ENCODE measurements around the gene BRINP1. TPM values are rescaled to one million over a fixed set of nuclear protein-coding genes. Genes with fewer than 3 reads are reported as not detected.

BRINP1 gene
- total and polyA plus RNA-seq, 10 of the 15 experiments (the other 5 are each of a cell fraction or from before 2014, with no cell fraction given): not detected

- TF ChIP-seq ATF3 (IDR thresholded peaks at IDR 0.05; ENCODE audit: borderline replicate concordance, extremely low read depth, low read depth, low read length) (no peak), ZBTB40 (IDR thresholded peaks at IDR 0.05; ENCODE audit: borderline replicate concordance) (no peak), TCF12 (IDR thresholded peaks at IDR 0.05; ENCODE audit: low read depth, low read length) (no peak), NFIC (IDR thresholded peaks at IDR 0.05; ENCODE audit: low read depth, low read length) (no peak)
Measured at GRCh38 chr9:119179701-119180100, 189.5 kb downstream of the BRINP1 start (continued).

- Histone ChIP-seq H2AFZ (ENCODE audit: control insufficient read depth, low read depth, low read length) (no peak overlapping the region), H4K20me1 (ENCODE audit: control insufficient read depth, insufficient read depth) (no peaks in the 10 kb centered on the region), H3K27me3 (replicated peaks in 1 of 2; ENCODE audit: control insufficient read depth in 2 of 2, insufficient read depth in 2 of 2, low read length in 1 of 2) (no peaks in the 10 kb centered on the region), H3K27ac (ENCODE audit: control insufficient read depth, insufficient read depth) (no peak overlapping the region), H3K9me3 (replicated peaks; ENCODE audit: control insufficient read depth, insufficient read depth, low read length) (no peaks in the 10 kb centered on the region), H3K79me2 (ENCODE audit: control insufficient read depth, insufficient read depth, low read length) (no peaks in the 10 kb centered on the region), H3K4me1 (ENCODE audit: control insufficient read depth, insufficient read depth, low read length) (no peaks in the 10 kb centered on the region), H3K36me3 (ENCODE audit: control insufficient read depth in 2 of 2, insufficient read depth in 2 of 2, low read length in 1 of 2) (no peaks in the 10 kb centered on the region), H3K4me2 (ENCODE audit: control insufficient read depth, insufficient read depth) (no peak overlapping the region), H3K4me3 (no peak overlapping the region), H3K9ac (ENCODE audit: control insufficient read depth, insufficient read depth, low read length) (no peak overlapping the region)
- TF ChIP-seq TCF7 (IDR thresholded peaks at IDR 0.05; ENCODE audit: borderline replicate concordance) (no peak), TCF3 (IDR thresholded peaks at IDR 0.05; ENCODE audit: borderline replicate concordance, insufficient read depth, low read depth, low read length) (no peak), SUZ12 (IDR thresholded peaks at IDR 0.05; ENCODE audit: unreplicated experiment) (no peak), IKZF1 (conservative IDR thresholded peaks at IDR 0.05) (no peak), SRF (IDR thresholded peaks at IDR 0.05; ENCODE audit: low read depth in 2 of 2, low read length in 2 of 2) (no peak), KAT2A (conservative IDR thresholded peaks at IDR 0.05; ENCODE audit: control insufficient read depth, low read depth, low read length) (no peak), MXI1 (IDR thresholded peaks at IDR 0.05; ENCODE audit: low read depth, low read length) (no peak), MEF2A (IDR thresholded peaks at IDR 0.05; ENCODE audit: insufficient read depth, low read depth, low read length) (no peak), NFYB (IDR thresholded peaks at IDR 0.05; ENCODE audit: insufficient read depth, low read depth, low read length) (no peak), MYB (IDR thresholded peaks at IDR 0.05; ENCODE audit: borderline replicate concordance, low read depth, low read length) (no peak), BRCA1 (IDR thresholded peaks at IDR 0.05; ENCODE audit: low read depth, low read length) (no peak)
- TF ChIP-seq, protein P1, sequence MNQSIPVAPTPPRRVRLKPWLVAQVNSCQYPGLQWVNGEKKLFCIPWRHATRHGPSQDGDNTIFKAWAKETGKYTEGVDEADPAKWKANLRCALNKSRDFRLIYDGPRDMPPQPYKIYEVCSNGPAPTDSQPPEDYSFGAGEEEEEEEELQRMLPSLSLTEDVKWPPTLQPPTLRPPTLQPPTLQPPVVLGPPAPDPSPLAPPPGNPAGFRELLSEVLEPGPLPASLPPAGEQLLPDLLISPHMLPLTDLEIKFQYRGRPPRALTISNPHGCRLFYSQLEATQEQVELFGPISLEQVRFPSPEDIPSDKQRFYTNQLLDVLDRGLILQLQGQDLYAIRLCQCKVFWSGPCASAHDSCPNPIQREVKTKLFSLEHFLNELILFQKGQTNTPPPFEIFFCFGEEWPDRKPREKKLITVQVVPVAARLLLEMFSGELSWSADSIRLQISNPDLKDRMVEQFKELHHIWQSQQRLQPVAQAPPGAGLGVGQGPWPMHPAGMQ (IDR thresholded peaks at IDR 0.05; ENCODE audit: borderline replicate concordance): no peak
- no peak for FAIRE-seq
- SMC1A ChIA-PET (ENCODE audit: uncharacterized antibody, unreplicated experiment): interaction anchor here (0.6 kb wide), 1 partner anchor 26 kb away, joined by 3 read pairs; no protein-coding TSS in a partner anchor
- BruUV-seq (replicated peaks): no TSS peak
- intact Hi-C loops (cut with micrococcal nuclease; ENCODE audit: unreplicated experiment): no loop called here
- POLR2A ChIA-PET: no interaction called here
- RAD21 ChIA-PET (ENCODE audit: unreplicated experiment): no interaction called here
- no peak for DNase-seq (ENCODE audit: low read depth, low spot score)
- ATAC-seq: no peak
- WGBS (ENCODE audit: insufficient coverage, insufficient replicate concordance, low lambda C conversion rate, missing lambda C conversion rate): 18% methylated on average over 9 of the region's 9 CpGs
- CTCF ChIA-PET: no interaction called here
- in situ Hi-C loops (cut with MboI): no loop called here
Measured at GRCh38 chr9:119177196-119177595, 192.0 kb downstream of the BRINP1 start.

Measured in GM12878 (cell line).